Measurements from ENCODE around the gene ZBTB20. TPM values are rescaled to one million over a fixed set of nuclear protein-coding genes. Genes with fewer than 3 reads are reported as not detected.

ZBTB20 gene
- total RNA-seq, 2 donors from 2014 or later, result 112 to 120 TPM

GRCh38 chr3:114401346-114401745 lies 745.7 kb downstream of the ZBTB20 start:
- ATAC-seq (ENCODE audit: insufficient number of reproducible peaks, low FRiP score, low read depth), result no peak
- DNase-seq (ENCODE audit: low spot score), result no peak
- no peaks in the 10 kb centered on the region for H3K9me3 ChIP-seq
- H3K4me3 ChIP-seq, result no peak overlapping the region
- H3K36me3 ChIP-seq, result no peaks in the 10 kb centered on the region
- TF ChIP-seq, protein P1, sequence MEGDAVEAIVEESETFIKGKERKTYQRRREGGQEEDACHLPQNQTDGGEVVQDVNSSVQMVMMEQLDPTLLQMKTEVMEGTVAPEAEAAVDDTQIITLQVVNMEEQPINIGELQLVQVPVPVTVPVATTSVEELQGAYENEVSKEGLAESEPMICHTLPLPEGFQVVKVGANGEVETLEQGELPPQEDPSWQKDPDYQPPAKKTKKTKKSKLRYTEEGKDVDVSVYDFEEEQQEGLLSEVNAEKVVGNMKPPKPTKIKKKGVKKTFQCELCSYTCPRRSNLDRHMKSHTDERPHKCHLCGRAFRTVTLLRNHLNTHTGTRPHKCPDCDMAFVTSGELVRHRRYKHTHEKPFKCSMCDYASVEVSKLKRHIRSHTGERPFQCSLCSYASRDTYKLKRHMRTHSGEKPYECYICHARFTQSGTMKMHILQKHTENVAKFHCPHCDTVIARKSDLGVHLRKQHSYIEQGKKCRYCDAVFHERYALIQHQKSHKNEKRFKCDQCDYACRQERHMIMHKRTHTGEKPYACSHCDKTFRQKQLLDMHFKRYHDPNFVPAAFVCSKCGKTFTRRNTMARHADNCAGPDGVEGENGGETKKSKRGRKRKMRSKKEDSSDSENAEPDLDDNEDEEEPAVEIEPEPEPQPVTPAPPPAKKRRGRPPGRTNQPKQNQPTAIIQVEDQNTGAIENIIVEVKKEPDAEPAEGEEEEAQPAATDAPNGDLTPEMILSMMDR (IDR thresholded peaks at IDR 0.05), result no peak
- H3K4me1 ChIP-seq (ENCODE audit: control insufficient read depth in 1 of 2, low read depth in 2 of 2), result peaks cover 6 to 18% of the 10 kb centered on the region in 2 donors
- no peaks in the 10 kb centered on the region for H3K27me3 ChIP-seq (replicated peaks; ENCODE audit: insufficient read depth)
- H3K27ac ChIP-seq, result no peak overlapping the region

DNA sequence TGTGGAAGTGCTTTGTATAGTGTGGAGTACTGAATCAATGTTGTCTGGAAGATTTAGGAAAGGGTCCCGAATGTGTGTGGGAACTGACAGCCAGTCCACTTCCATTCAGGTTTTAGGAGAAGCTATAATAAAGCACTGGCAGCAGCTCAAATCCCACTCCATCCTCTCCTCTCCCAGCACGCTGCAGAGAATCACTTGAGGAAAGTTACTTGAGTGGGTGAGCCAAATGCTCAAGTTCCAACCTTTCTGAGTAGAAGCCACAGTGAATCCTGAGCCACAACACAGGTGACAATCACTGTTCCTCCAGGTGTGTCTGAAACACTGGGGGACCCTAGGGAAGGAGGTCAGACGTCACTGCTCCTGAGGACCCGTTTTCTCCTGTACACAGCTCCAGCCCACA lies 746.7 kb downstream of the ZBTB20 start:
- H3K4me3 ChIP-seq, result no peak overlapping the region

GRCh38 chr3:114394551-114394950 lies 752.5 kb downstream of the ZBTB20 start:
- TF ChIP-seq, protein P1 (IDR thresholded peaks at IDR 0.05), result no peak
- H3K36me3 ChIP-seq, result no peaks in the 10 kb centered on the region
- no peak for ATAC-seq (ENCODE audit: insufficient number of reproducible peaks, low FRiP score, low read depth)

More for the DNA sequence above, 746.7 kb downstream of the ZBTB20 start:
- Histone ChIP-seq H3K9me3 (no peaks in the 10 kb centered on the region), H3K27me3 (replicated peaks; ENCODE audit: insufficient read depth) (no peaks in the 10 kb centered on the region), H3K4me1 (ENCODE audit: control insufficient read depth in 1 of 2, low read depth in 2 of 2) (peaks cover 0 to 9% of the 10 kb centered on the region in 2 donors), H3K36me3 (no peaks in the 10 kb centered on the region), H3K27ac (no peak overlapping the region)
- DNase-seq (ENCODE audit: low spot score), result no peak
- TF ChIP-seq, protein P1 (IDR thresholded peaks at IDR 0.05), result no peak
- ATAC-seq (ENCODE audit: insufficient number of reproducible peaks, low FRiP score, low read depth), result no peak

DNA sequence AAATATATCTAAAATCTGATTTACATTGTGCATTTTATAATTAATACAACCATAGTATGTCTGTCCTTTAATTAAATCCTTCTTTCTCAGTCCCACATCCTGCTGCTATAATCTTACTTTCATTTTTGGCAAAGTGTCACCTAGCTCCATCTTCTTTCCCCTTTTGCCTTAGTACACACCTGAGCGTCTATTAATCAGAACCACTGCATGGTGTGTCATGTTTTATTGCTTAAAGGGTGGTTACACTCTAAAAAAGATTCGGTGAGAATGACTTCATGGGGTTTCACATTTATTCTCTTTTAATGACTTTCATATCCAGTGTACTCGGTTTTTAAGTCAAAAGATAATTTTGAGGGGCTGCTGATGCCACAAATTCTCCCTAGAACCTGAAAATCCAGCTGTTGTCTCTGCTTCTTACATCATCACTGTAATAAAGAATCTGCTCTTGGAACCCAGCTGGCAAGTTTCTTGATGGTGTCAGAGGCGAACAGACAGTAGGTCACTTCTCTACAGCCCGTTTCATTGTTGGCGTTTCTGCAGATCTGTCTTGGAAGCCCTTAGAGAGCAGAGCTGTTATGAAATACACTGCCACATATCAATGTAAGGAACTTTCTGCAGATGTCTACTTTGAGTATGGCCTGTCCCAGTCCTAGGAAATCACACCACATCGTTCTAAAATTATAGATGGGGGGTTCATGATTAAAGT lies 753.6 kb downstream of the ZBTB20 start:
- TF ChIP-seq, protein P1 (IDR thresholded peaks at IDR 0.05), result no peak
- Histone ChIP-seq H3K36me3 (peaks cover 4% of the 10 kb centered on the region), H3K27me3 (replicated peaks; ENCODE audit: insufficient read depth) (no peaks in the 10 kb centered on the region), H3K27ac (no peak overlapping the region), H3K9me3 (no peaks in the 10 kb centered on the region), H3K4me1 (ENCODE audit: control insufficient read depth in 1 of 2, low read depth in 2 of 2) (no peaks in the 10 kb centered on the region), H3K4me3 (no peak overlapping the region)
- DNase-seq (ENCODE audit: low spot score) (no peak), ATAC-seq (ENCODE audit: insufficient number of reproducible peaks, low FRiP score, low read depth) (no peak)

More at GRCh38 chr3:114394551-114394950, 752.5 kb downstream of the ZBTB20 start:
- Histone ChIP-seq H3K4me3 (no peak overlapping the region), H3K27me3 (replicated peaks; ENCODE audit: insufficient read depth) (no peaks in the 10 kb centered on the region), H3K4me1 (ENCODE audit: control insufficient read depth in 1 of 2, low read depth in 2 of 2) (no peaks in the 10 kb centered on the region), H3K27ac (no peak overlapping the region), H3K9me3 (no peaks in the 10 kb centered on the region)
- DNase-seq (ENCODE audit: low spot score), result no peak

- ATAC-seq (ENCODE audit: insufficient number of reproducible peaks, low FRiP score, low read depth) (no peak), DNase-seq (ENCODE audit: low spot score) (no peak)
- no peaks in the 10 kb centered on the region for H3K4me1 ChIP-seq (ENCODE audit: control insufficient read depth in 1 of 2, low read depth in 2 of 2)
- TF ChIP-seq, protein P1 (IDR thresholded peaks at IDR 0.05), result no peak
- no peak overlapping the region for H3K27ac ChIP-seq
- H3K27me3 ChIP-seq (replicated peaks; ENCODE audit: insufficient read depth), result no peaks in the 10 kb centered on the region
- no peaks in the 10 kb centered on the region for H3K9me3 ChIP-seq
- H3K36me3 ChIP-seq, result peaks cover 7% of the 10 kb centered on the region
- H3K4me3 ChIP-seq, result no peak overlapping the region
These were observed 754.3 kb downstream of the ZBTB20 start for GRCh38 chr3:114392831-114393230.
